NOMO-1 treated with dmso at 0.1 percent for 144 hours (cell line): ENCODE data around the gene CSRNP3.

Experiments
- DNase-seq: peaks from one replicate; lab custom pipeline; 2025; ENCODE audit not compliant: unreplicated experiment; lab: John Stamatoyannopoulos, UW

The CSRNP3 gene

GRCh38 chr2:165470361-165470760, 863 bp downstream of the CSRNP3 start:
- no peak for DNase-seq

GRCh38 chr2:165471349-165471950, 2.0 kb downstream of the CSRNP3 start:
- no peak for DNase-seq

- no peak for DNase-seq
Measured at GRCh38 chr2:165472922-165473321, 3.4 kb downstream of the CSRNP3 start.

GRCh38 chr2:165474619-165475276, 5.2 kb downstream of the CSRNP3 start:
- no peak for DNase-seq

GRCh38 chr2:165475277-165476004, 5.9 kb downstream of the CSRNP3 start:
- DNase-seq = no peak

GRCh38 chr2:165479856-165480255, 10.4 kb downstream of the CSRNP3 start:
- DNase-seq = no peak

GRCh38 chr2:165494573-165494972, 25.1 kb downstream of the CSRNP3 start:
- no peak for DNase-seq

GRCh38 chr2:165497659-165498317, 28.3 kb downstream of the CSRNP3 start:
- DNase-seq = no peak

- DNase-seq = no peak
Measured at GRCh38 chr2:165499131-165499530, 29.6 kb downstream of the CSRNP3 start.

GRCh38 chr2:165500001-165500400, 30.5 kb downstream of the CSRNP3 start:
- DNase-seq = no peak

GRCh38 chr2:165500816-165501215, 31.3 kb downstream of the CSRNP3 start:
- DNase-seq = no peak

- DNase-seq = no peak
Measured at GRCh38 chr2:165505514-165505913, 36.0 kb downstream of the CSRNP3 start.

GRCh38 chr2:165508927-165509326, 39.4 kb downstream of the CSRNP3 start:
- DNase-seq = no peak

- DNase-seq = no peak
Measured at GRCh38 chr2:165513479-165513878, 44.0 kb downstream of the CSRNP3 start.

- DNase-seq = no peak
Measured at GRCh38 chr2:165518611-165519010, 49.1 kb downstream of the CSRNP3 start.

- DNase-seq = no peak
Measured at GRCh38 chr2:165522719-165523118, 53.2 kb downstream of the CSRNP3 start.

GRCh38 chr2:165524720-165525119, 55.2 kb downstream of the CSRNP3 start:
- no peak for DNase-seq

- DNase-seq = no peak
Measured at GRCh38 chr2:165528691-165529090, 59.2 kb downstream of the CSRNP3 start.

- no peak for DNase-seq
Measured at GRCh38 chr2:165529130-165529529, 59.6 kb downstream of the CSRNP3 start.

GRCh38 chr2:165533331-165533730, 63.8 kb downstream of the CSRNP3 start:
- no peak for DNase-seq

- DNase-seq = no peak
Measured at GRCh38 chr2:165535471-165535870, 66.0 kb downstream of the CSRNP3 start.
